Measurements from ENCODE around the gene PSPN. TPM values are rescaled to one million over a fixed set of nuclear protein-coding genes. Genes with fewer than 3 reads are reported as not detected.

The PSPN gene
- total RNA-seq, 1 experiment from 2014 or later, result 1.9 TPM

GRCh38 chr19:6340493-6341201 lies 35.1 kb downstream of the PSPN start (continued):
- TF ChIP-seq SMAD4 (CRISPR knock-in tag; IDR thresholded peaks at IDR 0.05), result no peak
- TF ChIP-seq, protein P1, sequence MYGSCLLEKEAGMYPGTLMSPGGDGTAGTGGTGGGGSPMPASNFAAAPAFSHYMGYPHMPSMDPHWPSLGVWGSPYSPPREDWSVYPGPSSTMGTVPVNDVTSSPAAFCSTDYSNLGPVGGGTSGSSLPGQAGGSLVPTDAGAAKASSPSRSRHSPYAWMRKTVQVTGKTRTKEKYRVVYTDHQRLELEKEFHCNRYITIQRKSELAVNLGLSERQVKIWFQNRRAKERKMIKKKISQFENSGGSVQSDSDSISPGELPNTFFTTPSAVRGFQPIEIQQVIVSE (CRISPR knock-in tag; IDR thresholded peaks at IDR 0.05; ENCODE audit: borderline replicate concordance), result no peak
- TF ChIP-seq ESRRA (CRISPR knock-in tag; IDR thresholded peaks at IDR 0.05; ENCODE audit: borderline replicate concordance), result no peak
- TF ChIP-seq FOXK1 (CRISPR knock-in tag; IDR thresholded peaks at IDR 0.05), result no peak
- TF ChIP-seq SP1 (CRISPR knock-in tag; conservative IDR thresholded peaks at IDR 0.05), result no peak
- no peak for TF ChIP-seq JAZF1 (CRISPR knock-in tag; IDR thresholded peaks at IDR 0.05)
- no peak for TF ChIP-seq ELF4 (CRISPR knock-in tag; IDR thresholded peaks at IDR 0.05; ENCODE audit: low read depth)

GRCh38 chr19:6334490-6335285 lies 41.0 kb downstream of the PSPN start:
- POLR2A ChIA-PET, result no interaction called here
- Mint-ChIP-seq H3K27ac (no peak overlapping the region), H3K4me1 (no peaks in the 10 kb centered on the region), H3K36me3 (no peaks in the 10 kb centered on the region), H3K9me3 (peaks cover 5% of the 10 kb centered on the region), H3K27me3 (ENCODE audit: low read depth) (no peaks in the 10 kb centered on the region; the same call in 1 of the 2 replicates), H3K4me3 (no peak overlapping the region)
- CTCF ChIA-PET, result no interaction called here
- TF ChIP-seq TCF7 (CRISPR knock-in tag; IDR thresholded peaks at IDR 0.05; ENCODE audit: low read depth) (no peak), HMGA2 (CRISPR knock-in tag; IDR thresholded peaks at IDR 0.05) (peak; percentile 97; the same call in 1 of the 2 replicates)
- ATAC-seq (no peak), DNase-seq (ENCODE audit: low spot score) (no peak)

DNA sequence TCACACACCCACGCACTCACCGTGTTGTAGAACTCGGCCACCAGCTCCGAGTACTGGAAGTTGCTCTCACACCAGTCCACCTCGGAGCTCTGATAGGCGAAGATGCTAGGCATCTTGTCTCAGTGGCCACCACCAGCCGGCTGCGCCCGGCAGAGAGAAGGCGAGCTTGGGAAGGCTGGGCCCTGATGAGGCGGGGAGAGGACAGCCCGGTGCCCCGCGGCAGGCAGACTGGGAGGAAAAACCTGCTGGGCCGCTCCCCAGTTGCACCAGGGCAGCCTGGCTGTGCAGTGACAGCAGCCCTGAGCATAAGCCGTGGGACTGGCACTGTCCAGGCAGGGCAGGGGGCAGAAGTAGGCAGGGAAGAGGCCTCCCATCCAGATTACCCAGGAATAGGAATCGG lies 42.3 kb downstream of the PSPN start, which contains the start of gene ACER1:
TSS of gene ACER1 (minus strand) at position 174 of the 400 bp plus-strand sequence. CDS start at position 113, 61 bp downstream.
- CTCF ChIA-PET, result interaction anchor here (0.9 kb wide), 1 partner anchor 285 kb away, joined by 5 read pairs; no protein-coding TSS in a partner anchor
- Mint-ChIP-seq H3K4me1 (no peaks in the 10 kb centered on the region), H3K27me3 (ENCODE audit: low read depth) (no peaks in the 10 kb centered on the region), H3K4me3 (no peak within 1 kb of the TSS), H3K36me3 (no peaks in the 10 kb centered on the region), H3K9me3 (no peaks in the 10 kb centered on the region), H3K27ac (no peak within 1 kb of the TSS)
- ATAC-seq (no peak), DNase-seq (ENCODE audit: low spot score) (no peak)
- TF ChIP-seq JAZF1 (CRISPR knock-in tag; IDR thresholded peaks at IDR 0.05) (no peak), TP53 (CRISPR knock-in tag; IDR thresholded peaks at IDR 0.05) (no peak), MXD4 (CRISPR knock-in tag; IDR thresholded peaks at IDR 0.05; ENCODE audit: borderline replicate concordance) (no peak), ZNF532 (CRISPR knock-in tag; IDR thresholded peaks at IDR 0.05; ENCODE audit: borderline replicate concordance) (no peak), ZNF138 (CRISPR knock-in tag; conservative IDR thresholded peaks at IDR 0.05) (no peak), FOXP1 (CRISPR knock-in tag; IDR thresholded peaks at IDR 0.05; ENCODE audit: borderline replicate concordance) (no peak), EMX1 (CRISPR knock-in tag; IDR thresholded peaks at IDR 0.05) (no peak), SMAD4 (CRISPR knock-in tag; IDR thresholded peaks at IDR 0.05) (no peak)
- POLR2A ChIA-PET, result no interaction called here
